Natural killer cell (primary cell): ENCODE data around the gene SMARCA1. TPM values are rescaled to one million over a fixed set of nuclear protein-coding genes. Genes with fewer than 3 reads are reported as not detected.

ENCODE experiments used
- ATAC-seq, 3 donors: fragments of 150-1000 bp in 2 of 3; fragments of 200-7000 bp in 1 of 3; cut with Tn5 transposase; 1 replicate in 1 of 3; 2 replicates in 2 of 3; pipeline ENCODE4 v1.10.0; 2021; ENCODE audit warnings: mild to moderate bottlenecking in 2 of 3, moderate library complexity in 2 of 3
- DNase-seq, 2 donors: peaks; one replicate each; pipeline versions ENCODE4 v3.0.0 to v3.0.0-alpha.2; 2013 to 2021; ENCODE audit warnings: mixed read lengths in 1 of 2
- H3K27ac ChIP-seq: one replicate; pipeline ENCODE4 v1.5.1; 2013; ENCODE audit warnings: mild to moderate bottlenecking, low read length
- H3K27me3 ChIP-seq: one replicate; pipeline ENCODE4 v1.6.1; 2013; ENCODE audit warnings: low read length; ENCODE audit not compliant: control insufficient read depth, insufficient read depth
- H3K36me3 ChIP-seq: one replicate; pipeline ENCODE4 v1.6.1; 2013; ENCODE audit warnings: low read length; ENCODE audit not compliant: control insufficient read depth, insufficient read depth
- H3K4me1 ChIP-seq: one replicate; pipeline ENCODE4 v1.6.1; 2013; ENCODE audit warnings: low read length; ENCODE audit not compliant: control insufficient read depth, insufficient read depth
- H3K4me3 ChIP-seq: one replicate; pipeline ENCODE4 v1.5.1; 2013; ENCODE audit warnings: low read length
- H3K9me3 ChIP-seq: one replicate; pipeline ENCODE4 v1.6.1; 2013; ENCODE audit warnings: low read length; ENCODE audit not compliant: control insufficient read depth, insufficient read depth
- H3K27ac Mint-ChIP-seq, 2 donors: one replicate each; pipeline ENCODE4 v1.8.0; 2022; ENCODE audit warnings: mild to moderate bottlenecking in 2 of 2, mixed read lengths in 2 of 2, moderate library complexity in 1 of 2
- H3K27me3 Mint-ChIP-seq, 2 donors: one replicate each; pipeline ENCODE4 v1.8.0; 2022; ENCODE audit warnings: low read depth in 2 of 2, mixed read lengths in 2 of 2
- H3K36me3 Mint-ChIP-seq: one replicate; pipeline ENCODE4 v1.8.0; 2022; ENCODE audit warnings: mixed read lengths
- H3K4me1 Mint-ChIP-seq, 2 donors: one replicate each; pipeline ENCODE4 v1.8.0; 2022; ENCODE audit warnings: mixed read lengths in 2 of 2
- H3K4me3 Mint-ChIP-seq: one replicate; pipeline ENCODE4 v1.8.0; 2022; ENCODE audit warnings: mild to moderate bottlenecking, moderate library complexity, mixed read lengths
- H3K9me3 Mint-ChIP-seq, 2 donors: one replicate each; pipeline ENCODE4 v1.8.0; 2022; ENCODE audit warnings: mixed read lengths in 2 of 2
- WGBS: methylation state at CpG from one replicate; pipeline ENCODE4 v1.1.7; 2013; ENCODE audit warnings: missing lambda C conversion rate; ENCODE audit not compliant: insufficient coverage; 5-methylcytosine and 5-hydroxymethylcytosine counted together
- intact Hi-C: fragments of 100-400 bp; cut with micrococcal nuclease; formaldehyde crosslinking; loops from one replicate; pipeline ENCODE4 v1.14.2; 2022
- total RNA-seq, 4 donors: library from RNA; stranded (reverse); fragments of 120-200 nt in 1 of 4; gene quantifications; one replicate each; pipeline versions ENCODE4 v1.2.3 to v1.2.4, GENCODE V29; 2013 to 2022
- TF ChIP-seq, protein P1 (sequence below): fragments of 200-600 bp; IDR thresholded peaks from one replicate; pipeline ENCODE4 v1.8.0; 2022; ENCODE audit warnings: antibody characterized with exemption

The SMARCA1 gene
- total RNA-seq, 3 donors from 2014 or later (not counting 1 experiment from before 2014, with no cell fraction given), result 0.18 TPM; not detected in 2

DNA sequence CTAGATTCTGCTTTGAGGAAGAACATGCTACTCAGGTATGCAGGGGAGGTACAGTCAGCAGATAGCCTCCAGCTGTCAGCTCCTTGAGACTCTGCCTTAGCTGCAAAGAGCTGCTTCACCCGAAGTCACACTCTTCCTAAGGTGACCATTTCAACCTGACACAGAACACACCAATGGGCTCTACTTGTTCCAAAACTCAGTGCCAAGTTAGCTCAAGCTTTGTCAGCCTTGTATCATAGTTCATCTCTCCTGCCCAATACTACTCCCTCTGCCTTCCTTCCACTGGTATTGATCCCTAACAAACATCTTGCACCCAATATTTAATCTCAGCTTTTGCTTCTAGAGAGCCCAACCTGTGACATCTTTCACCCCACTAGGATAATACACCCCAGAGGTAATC, 7.8 kb upstream of the SMARCA1 start:
- H3K36me3 ChIP-seq, result no peaks in the 10 kb centered on the region
- no peak for ATAC-seq
- intact Hi-C loops, result no loop called here
- H3K27ac ChIP-seq, result no peak overlapping the region
- H3K4me1 ChIP-seq, result no peaks in the 10 kb centered on the region
- Mint-ChIP-seq H3K4me3 (no peak overlapping the region), H3K27ac (no peak overlapping the region), H3K9me3 (no peaks in the 10 kb centered on the region), H3K4me1 (no peaks in the 10 kb centered on the region), H3K36me3 (no peaks in the 10 kb centered on the region), H3K27me3 (peaks cover 0 to 6% of the 10 kb centered on the region in 2 donors)
- no peak overlapping the region for H3K4me3 ChIP-seq
- DNase-seq, result no peak
- H3K27me3 ChIP-seq, result no peaks in the 10 kb centered on the region
- 86% methylated on average over 1 of the region's 1 CpG for WGBS
- TF ChIP-seq, protein P1, sequence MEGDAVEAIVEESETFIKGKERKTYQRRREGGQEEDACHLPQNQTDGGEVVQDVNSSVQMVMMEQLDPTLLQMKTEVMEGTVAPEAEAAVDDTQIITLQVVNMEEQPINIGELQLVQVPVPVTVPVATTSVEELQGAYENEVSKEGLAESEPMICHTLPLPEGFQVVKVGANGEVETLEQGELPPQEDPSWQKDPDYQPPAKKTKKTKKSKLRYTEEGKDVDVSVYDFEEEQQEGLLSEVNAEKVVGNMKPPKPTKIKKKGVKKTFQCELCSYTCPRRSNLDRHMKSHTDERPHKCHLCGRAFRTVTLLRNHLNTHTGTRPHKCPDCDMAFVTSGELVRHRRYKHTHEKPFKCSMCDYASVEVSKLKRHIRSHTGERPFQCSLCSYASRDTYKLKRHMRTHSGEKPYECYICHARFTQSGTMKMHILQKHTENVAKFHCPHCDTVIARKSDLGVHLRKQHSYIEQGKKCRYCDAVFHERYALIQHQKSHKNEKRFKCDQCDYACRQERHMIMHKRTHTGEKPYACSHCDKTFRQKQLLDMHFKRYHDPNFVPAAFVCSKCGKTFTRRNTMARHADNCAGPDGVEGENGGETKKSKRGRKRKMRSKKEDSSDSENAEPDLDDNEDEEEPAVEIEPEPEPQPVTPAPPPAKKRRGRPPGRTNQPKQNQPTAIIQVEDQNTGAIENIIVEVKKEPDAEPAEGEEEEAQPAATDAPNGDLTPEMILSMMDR, result no peak
- no peaks in the 10 kb centered on the region for H3K9me3 ChIP-seq

DNA sequence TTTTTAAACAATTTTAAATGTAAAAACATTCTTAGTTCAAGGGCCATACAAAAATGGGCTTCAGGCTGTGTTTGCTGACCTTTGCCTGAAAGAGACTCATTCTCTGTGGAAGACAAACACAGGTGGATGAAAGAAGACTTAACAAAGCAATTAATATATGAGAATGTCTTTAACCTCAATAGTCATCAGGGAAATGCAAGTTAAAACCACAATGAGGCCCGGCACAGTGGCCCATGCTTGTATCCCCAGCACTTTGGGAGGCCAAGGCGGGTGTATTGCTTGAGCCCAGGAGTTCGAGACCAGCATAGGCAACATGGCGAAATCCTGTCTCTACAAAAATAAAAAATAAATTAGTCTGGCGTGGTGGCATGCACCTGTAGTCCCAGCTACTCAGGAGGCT, 7.1 kb upstream of the SMARCA1 start:
- ATAC-seq, result no peak
- intact Hi-C loops, result no loop called here
- H3K27ac ChIP-seq, result no peak overlapping the region
- TF ChIP-seq, protein P1, result no peak
- H3K9me3 ChIP-seq, result no peaks in the 10 kb centered on the region
- H3K27me3 ChIP-seq, result no peaks in the 10 kb centered on the region
- 86% methylated on average over 3 of the region's 5 CpGs for WGBS
- no peak overlapping the region for H3K4me3 ChIP-seq
- no peak for DNase-seq
- Mint-ChIP-seq H3K27me3 (peaks cover 0 to 6% of the 10 kb centered on the region in 2 donors), H3K4me1 (no peaks in the 10 kb centered on the region), H3K9me3 (no peaks in the 10 kb centered on the region), H3K36me3 (no peaks in the 10 kb centered on the region), H3K4me3 (no peak overlapping the region), H3K27ac (no peak overlapping the region)
- H3K36me3 ChIP-seq, result no peaks in the 10 kb centered on the region
- no peaks in the 10 kb centered on the region for H3K4me1 ChIP-seq

DNA sequence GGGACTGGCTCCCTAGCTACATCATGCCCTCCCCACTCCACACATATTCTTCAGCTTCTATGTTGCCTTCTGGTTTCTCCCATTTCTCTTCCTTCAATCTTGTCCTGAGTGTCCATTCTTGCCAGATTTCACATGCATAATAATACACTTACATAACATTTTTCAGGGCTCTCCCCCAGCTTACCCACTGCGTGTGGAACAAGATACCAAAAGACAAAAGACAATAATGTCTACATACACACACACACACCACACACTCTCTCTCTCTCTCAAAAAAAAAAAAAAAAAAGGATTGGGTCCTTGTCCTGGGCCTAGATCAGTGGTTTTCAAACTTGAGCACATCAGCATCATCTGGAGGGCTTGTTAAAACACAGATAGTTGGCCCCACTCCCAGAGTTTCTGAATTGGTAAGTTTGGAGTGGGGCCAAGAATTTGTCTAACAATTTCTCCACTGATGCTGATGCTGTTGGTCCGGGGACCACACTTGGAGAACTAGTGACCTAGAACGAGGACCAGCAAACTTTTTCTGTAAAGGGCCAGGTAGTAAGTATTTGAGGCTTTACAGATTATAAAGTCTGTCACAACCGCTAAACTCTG, 6.5 kb upstream of the SMARCA1 start:
- WGBS, result 60% methylated on average over 4 of the region's 4 CpGs

More for the DNA sequence above, 6.5 kb upstream of the SMARCA1 start:
- TF ChIP-seq, protein P1, result no peak
- Mint-ChIP-seq H3K4me3 (no peak overlapping the region), H3K4me1 (no peaks in the 10 kb centered on the region), H3K27ac (no peak overlapping the region), H3K27me3 (peaks cover 0 to 6% of the 10 kb centered on the region in 2 donors), H3K36me3 (no peaks in the 10 kb centered on the region), H3K9me3 (no peaks in the 10 kb centered on the region)
- H3K9me3 ChIP-seq, result no peaks in the 10 kb centered on the region
- H3K27ac ChIP-seq, result no peak overlapping the region
- no peaks in the 10 kb centered on the region for H3K27me3 ChIP-seq
- no peak for ATAC-seq
- H3K36me3 ChIP-seq, result no peaks in the 10 kb centered on the region
- DNase-seq, result no peak
- H3K4me1 ChIP-seq, result no peaks in the 10 kb centered on the region
- H3K4me3 ChIP-seq, result no peak overlapping the region
- intact Hi-C loops, result no loop called here
